T-helper 1 cell (primary cell): Measurements from ENCODE around the gene PRICKLE2.

Source experiments
- DNase-seq, 5 donors: peaks; one replicate each; pipeline ENCODE4 v3.0.0-alpha.2; 2012 to 2020

Gene PRICKLE2

DNA sequence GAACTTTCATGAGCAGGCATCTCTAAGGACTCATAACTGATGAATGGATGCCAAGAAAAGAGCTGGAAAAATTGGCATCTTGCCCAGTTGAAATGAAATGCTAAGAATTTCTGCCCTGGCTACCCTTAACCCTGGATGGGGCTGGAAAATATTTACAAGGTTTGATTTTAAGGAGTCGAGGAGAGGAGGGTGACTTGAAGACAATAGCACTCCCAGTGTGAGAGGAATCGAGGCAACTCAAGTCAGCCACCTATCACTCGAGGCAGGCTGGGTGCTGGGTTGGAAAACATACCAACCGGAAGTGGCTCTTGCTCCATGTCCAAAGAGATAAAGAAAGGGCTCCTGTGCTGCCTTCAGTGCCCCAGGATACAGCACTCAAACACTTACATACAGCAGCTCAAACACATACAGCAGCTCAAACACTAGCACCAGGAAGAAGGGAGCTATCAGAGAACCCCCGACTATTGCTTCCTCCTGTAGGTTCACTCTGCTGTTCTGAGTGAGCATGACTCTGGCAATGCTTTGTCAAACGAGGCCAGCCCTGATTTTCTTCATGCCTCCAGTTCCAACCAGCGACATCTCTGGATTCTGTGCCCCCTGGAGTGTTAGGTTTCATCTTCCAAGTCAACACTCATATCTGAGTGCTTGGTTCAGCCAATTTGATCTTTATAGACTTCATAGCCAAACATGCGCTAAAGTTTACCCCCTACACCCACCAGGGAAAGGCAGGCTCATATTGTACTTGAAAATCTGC is 4.9 kb downstream of the PRICKLE2 start:
- no peak for DNase-seq

- no peak for DNase-seq
Measured at GRCh38 chr3:64218746-64219145, 6.5 kb downstream of the PRICKLE2 start.

- no peak for DNase-seq
Measured at GRCh38 chr3:64218329-64218728, 6.9 kb downstream of the PRICKLE2 start.

GRCh38 chr3:64216274-64217147 is 8.8 kb downstream of the PRICKLE2 start:
- no peak for DNase-seq

- DNase-seq: no peak
Measured at GRCh38 chr3:64215559-64215958, 9.7 kb downstream of the PRICKLE2 start.

- no peak for DNase-seq
Measured at GRCh38 chr3:64215103-64215502, 10.2 kb downstream of the PRICKLE2 start.

DNA sequence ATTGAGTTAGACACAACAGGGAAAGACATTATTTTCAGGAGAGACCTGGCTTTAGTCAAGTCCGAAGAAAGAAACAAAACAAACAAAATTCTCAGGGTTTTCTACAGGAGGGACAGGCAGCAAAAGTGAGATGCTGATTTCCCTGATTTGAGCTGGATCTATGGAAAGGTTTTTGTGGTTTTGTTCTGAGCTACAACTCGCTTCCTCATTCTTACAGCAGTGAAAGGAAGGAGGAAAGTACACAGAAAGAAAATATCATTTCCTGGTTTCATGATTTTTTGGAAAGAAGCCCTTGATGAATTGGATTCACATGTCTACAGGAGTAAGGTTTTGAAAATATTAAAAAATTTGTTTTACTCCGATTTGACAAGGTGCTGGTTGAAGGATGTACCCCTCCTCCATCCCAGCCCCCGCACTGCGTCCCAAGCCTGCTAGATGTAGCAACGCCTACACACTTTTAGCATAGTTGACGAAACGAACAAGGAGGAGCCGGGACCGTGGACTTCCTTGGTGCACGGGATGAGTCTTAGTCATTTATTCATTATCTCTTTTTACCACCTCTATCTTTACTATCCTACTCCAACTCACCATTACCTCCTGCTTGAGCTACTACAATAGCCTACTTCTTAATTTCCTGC is 10.8 kb downstream of the PRICKLE2 start:
- DNase-seq: no peak

DNA sequence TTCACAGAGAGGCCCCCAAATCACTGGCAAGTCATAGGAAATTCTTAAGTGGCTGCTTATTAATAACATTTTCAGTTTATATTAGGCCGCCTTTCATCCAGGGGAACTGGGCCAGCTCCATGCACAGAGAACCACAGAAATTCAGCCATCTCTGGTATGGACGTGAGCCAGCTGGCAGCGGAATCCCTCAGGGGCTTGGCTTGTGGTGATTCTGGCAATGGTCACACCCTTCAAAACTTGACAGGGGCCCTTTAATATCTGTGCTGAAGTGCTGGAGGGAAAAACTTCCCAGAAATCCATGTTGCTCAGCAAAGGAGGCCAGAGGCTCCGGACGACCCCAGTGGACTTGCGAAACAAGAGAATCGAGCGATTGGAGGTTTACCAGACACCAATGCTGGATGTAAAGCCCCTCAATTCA is 11.3 kb downstream of the PRICKLE2 start:
- DNase-seq: no peak

DNA sequence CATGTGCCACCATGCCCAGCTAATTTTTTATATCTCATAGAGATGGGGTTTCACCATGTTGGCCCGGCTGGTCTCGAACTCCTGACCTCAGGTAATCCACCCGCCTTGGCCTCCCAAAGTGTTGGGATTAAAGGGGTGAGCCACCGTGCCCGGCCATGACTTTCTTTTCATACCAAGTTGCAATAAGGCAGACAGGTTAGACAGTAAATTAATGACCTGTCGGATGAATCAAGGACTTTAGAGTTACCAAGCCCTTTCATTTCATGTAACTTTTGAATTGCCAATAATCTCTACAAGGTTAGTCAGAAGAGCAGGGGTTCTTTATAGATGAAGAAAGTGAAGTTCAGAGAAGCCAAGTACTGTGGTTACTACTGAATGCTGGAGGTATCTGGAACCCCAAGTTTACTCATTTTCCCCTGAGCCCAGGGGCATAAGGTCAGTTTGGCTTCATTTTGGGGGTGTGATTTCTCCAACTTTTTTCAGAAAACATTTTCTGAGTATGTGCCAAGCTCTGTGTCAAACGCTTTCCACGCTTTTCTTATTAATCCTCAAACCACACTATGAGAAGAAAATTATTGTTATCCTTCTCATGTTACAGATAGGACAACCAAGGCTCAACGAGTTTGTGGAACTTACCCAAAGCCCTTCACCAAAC is 11.9 kb downstream of the PRICKLE2 start:
- DNase-seq: no peak

- DNase-seq: no peak
Measured at GRCh38 chr3:64209866-64210621, 15.2 kb downstream of the PRICKLE2 start.

GRCh38 chr3:64207289-64208080 is 17.8 kb downstream of the PRICKLE2 start:
- DNase-seq: no peak

DNA sequence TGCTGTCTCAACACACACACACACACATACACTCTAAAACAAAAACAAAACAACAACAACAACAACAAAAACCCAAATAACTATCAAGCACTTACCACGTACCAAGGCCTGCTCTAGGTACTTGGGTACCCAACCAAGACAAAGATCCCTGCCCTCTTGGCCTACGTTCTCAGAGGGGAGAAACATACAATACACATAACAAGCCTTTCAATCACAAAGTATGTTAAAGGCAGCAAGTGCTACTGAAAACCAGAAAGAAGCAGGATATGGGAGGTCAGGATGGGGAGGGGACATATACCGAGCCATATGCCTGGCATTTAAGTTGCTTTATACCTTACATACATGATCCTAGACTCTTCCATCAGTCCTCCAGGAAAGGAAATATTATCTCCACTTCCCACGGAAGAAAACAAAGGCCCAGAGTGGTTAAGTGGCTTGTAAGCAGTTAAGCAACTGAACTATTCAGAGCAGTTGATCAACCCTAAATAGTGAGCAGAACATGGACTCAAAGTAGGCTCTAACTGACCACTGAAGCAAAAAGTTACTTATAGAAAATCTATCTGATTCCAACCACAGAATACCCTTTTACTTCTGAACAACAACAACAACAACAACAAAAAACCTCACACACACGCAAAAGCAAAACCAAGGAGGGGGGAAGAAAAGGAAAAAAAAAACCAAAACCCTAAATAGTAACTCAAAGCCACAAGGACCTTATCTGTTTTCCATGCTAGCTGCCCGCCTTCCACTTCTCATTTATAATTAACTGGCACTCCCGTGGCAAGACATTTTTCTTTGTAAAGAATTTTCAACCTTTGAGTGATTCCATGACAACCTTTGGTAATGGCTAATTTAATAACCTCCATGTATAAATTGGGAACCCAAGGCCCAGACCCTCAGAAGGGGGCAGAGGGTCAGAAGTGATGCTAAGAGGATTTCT is 21.0 kb downstream of the PRICKLE2 start:
- no peak for DNase-seq

GRCh38 chr3:64203216-64203615 is 22.1 kb downstream of the PRICKLE2 start:
- DNase-seq: no peak

GRCh38 chr3:64199932-64200331 is 25.3 kb downstream of the PRICKLE2 start:
- no peak for DNase-seq

- no peak for DNase-seq
Measured at GRCh38 chr3:64196236-64196929, 28.9 kb downstream of the PRICKLE2 start.

DNA sequence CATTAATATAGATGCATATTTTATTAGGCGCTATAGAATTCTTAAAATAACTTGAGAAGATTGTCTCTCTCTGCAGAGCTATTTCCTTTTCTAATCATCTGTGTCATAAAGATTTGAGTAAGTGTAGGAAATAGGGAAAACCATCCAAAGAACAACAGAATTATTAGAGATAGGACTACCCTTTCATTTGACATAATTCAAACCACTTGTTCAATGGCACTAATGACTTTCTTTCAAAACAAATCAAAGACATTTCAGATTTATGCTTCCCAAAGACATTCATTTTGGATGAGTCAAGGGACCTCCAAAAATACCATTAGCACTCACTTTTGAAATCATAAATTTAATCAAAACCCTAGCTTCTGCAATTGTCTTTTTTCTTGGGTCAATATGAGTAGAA is 29.5 kb downstream of the PRICKLE2 start:
- DNase-seq: no peak

- DNase-seq: no peak
Measured at GRCh38 chr3:64191822-64192221, 33.4 kb downstream of the PRICKLE2 start.

- no peak for DNase-seq
Measured at GRCh38 chr3:64190517-64191515, 34.5 kb downstream of the PRICKLE2 start.
